ENCODE measurements around the gene FRS2.
"Not testable (repeated sequence)": the region's sequence is repeated elsewhere in the genome, so short reads cannot be mapped to it uniquely, and the experiment has no call there.

The FRS2 gene

DNA sequence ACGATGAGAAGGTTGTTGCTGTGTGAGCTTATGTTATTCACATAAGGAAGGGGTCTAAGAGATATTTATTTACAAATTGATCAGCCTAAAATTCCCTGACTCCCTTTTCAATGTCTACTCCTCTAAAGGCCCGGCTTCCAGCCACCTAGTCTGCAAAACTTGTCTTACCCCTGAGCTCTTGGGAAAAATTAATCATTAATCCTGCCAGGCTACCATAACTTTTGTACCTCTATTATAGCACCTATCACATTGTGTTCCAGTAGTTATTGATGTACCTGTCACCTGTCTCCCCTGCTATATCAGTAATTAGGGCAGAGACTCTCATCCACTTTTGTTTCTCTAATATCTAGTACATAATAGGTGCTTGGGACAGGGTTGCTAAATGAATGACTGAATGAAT, 29.3 kb upstream of the FRS2 start:
- no peak for DNase-seq (ENCODE audit: insufficient read length, low spot score)
- no peak for FAIRE-seq
- TF ChIP-seq, protein P1, sequence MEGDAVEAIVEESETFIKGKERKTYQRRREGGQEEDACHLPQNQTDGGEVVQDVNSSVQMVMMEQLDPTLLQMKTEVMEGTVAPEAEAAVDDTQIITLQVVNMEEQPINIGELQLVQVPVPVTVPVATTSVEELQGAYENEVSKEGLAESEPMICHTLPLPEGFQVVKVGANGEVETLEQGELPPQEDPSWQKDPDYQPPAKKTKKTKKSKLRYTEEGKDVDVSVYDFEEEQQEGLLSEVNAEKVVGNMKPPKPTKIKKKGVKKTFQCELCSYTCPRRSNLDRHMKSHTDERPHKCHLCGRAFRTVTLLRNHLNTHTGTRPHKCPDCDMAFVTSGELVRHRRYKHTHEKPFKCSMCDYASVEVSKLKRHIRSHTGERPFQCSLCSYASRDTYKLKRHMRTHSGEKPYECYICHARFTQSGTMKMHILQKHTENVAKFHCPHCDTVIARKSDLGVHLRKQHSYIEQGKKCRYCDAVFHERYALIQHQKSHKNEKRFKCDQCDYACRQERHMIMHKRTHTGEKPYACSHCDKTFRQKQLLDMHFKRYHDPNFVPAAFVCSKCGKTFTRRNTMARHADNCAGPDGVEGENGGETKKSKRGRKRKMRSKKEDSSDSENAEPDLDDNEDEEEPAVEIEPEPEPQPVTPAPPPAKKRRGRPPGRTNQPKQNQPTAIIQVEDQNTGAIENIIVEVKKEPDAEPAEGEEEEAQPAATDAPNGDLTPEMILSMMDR (IDR thresholded peaks at IDR 0.05; ENCODE audit: insufficient read depth, missing control alignments) = no peak

DNA sequence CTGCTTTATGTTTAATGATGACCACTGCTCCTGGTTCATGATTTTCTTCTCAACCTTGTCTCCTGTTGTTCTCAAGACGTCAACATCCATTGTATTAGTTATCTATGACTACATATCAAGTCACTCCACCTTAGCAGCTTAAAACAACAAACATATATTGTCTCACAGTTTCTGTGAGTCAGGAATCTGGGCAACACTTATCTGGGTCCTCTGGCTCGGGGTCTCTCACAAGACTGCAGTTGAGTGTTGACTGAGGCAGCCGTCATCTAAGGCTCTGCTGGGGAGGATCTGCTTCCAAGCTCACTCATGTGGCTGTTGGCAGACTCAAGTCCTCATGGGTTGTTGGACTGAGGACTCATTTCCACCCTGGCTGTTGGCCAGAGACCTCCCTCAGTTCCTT, 27.3 kb upstream of the FRS2 start:
- FAIRE-seq (no peak), DNase-seq (ENCODE audit: insufficient read length, low spot score) (no peak)
- TF ChIP-seq, protein P1 (IDR thresholded peaks at IDR 0.05; ENCODE audit: insufficient read depth, missing control alignments) = no peak

DNA sequence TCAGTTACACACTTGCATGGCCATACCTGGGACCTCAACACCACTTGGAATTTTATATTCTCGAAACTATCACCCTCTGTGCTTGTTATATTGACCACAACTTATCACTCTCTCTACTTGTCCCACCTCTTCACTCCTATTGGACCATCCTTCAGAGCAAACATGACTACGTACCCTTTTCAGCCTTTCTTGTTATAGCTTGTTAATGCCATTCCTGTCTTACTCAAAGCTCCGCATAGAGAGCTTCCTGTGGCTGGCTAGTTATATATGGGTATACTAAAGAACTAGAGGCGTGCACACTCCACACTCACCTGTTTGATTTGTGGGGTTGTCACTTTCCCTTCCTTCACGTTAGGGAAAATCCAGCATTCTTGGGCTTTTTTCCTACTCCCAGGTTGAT, 26.3 kb upstream of the FRS2 start:
- no peak for DNase-seq (ENCODE audit: insufficient read length, low spot score)
- FAIRE-seq = no peak
- TF ChIP-seq, protein P1 (IDR thresholded peaks at IDR 0.05; ENCODE audit: insufficient read depth, missing control alignments) = no peak

DNA sequence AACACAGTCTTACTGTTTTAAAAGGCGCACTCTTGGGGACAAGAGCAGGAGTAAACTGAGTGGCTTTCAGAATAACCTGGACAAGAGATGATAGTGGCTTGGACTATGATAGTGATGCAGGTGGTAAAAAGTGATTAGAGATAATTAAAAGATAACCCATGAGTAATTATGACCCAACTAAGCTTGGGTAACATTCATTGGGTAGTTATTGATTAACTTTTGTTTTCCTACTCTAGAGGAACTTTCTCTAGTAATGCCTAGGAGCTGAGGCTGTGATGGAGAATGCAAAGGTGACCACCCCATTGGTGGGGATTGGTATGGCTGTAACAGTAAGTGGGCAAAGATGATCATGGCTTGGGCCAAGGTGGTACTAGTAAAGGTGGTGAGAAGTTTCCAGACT, 22.3 kb upstream of the FRS2 start:
- FAIRE-seq = no peak
- no peak for DNase-seq (ENCODE audit: insufficient read length, low spot score)
- TF ChIP-seq, protein P1 (IDR thresholded peaks at IDR 0.05; ENCODE audit: insufficient read depth, missing control alignments) = no peak

DNA sequence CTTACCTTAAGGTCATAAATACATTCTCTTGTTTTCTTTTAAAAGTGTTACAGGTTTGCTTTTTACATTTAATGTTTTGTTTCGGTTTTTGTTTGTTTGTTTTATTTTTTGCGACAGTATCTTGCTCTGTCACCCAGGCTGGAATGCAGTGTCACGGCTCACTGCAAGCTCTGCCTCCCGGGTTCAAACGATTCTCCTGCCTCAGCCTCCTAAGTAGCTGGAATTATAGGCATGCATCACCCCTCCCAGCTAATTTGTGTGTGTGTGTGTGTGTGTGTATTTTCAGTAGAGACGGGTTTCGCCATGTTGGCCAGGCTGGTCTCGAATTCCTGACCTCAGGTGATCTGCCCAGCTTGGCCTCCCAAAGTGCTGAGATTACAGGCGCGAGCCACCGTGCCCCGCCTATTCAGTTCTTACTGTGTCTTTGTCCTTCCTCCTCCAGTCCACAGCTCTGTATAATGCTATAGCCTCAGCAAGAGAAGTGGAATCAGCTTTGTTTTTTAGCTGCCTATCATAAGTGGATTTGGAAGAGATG, 17.5 kb upstream of the FRS2 start:
- not testable (repeated sequence) for FAIRE-seq; DNase-seq (ENCODE audit: insufficient read length, low spot score)

DNA sequence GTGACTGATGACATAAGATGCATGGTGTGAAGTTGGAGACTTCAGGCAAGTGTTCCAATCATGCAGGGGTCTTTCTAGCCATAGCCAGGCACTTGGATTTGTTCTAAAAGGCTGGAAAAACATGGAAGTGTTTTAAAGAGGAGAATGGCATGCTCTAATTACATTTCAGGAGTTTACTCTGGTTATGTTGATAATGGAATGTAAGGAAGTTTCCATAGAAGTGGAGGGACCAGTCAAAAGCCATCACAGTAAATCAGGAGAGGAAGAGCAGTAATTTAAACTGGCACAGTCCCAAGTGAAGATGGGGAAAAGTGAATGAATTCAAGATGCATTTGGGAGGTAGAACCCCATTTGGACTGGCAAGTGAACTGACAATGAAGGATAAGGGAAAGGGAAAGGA, 13.9 kb upstream of the FRS2 start:
- FAIRE-seq = no peak
- TF ChIP-seq, protein P1 (IDR thresholded peaks at IDR 0.05; ENCODE audit: insufficient read depth, missing control alignments) = no peak
- DNase-seq (ENCODE audit: insufficient read length, low spot score) = no peak

DNA sequence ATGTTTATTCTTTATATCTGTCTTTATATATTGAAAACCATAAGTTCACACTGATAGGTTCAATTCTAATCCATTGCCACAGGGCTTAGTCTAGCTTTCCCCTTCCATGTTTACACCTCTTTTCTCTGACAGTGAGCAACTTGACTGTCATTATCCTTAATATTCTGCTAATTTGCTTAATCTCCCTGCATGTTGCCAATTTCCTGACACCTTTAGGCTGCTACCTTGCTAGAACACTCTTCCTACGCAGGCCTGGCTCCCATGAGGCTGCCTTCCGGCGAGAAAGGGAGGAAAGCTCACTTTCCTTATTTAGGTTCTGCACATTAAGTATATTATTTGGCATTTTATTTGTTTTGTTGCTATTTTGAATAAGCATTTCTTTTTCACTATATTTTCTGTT, 12.8 kb upstream of the FRS2 start:
- TF ChIP-seq, protein P1 (IDR thresholded peaks at IDR 0.05; ENCODE audit: insufficient read depth, missing control alignments) = no peak
- FAIRE-seq (no peak), DNase-seq (ENCODE audit: insufficient read length, low spot score) (no peak)

DNA sequence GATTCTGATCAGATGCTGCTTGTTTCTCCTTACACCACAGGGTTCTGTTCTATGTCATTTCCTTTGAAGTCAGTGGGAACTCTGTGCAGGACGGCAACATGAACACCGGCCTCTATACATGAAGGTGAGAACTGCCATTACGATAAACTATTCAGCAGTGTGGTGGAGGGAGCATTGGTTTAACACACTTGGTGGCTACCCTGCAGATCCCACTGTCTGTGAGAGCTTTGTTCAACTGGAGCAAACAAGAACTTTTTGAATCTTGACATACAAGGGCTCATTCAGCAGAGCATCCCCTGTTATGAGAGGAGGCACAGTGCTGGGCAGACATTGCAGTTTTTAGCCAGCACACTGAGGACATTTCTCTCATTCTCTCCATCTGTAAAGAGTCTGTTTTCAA, 10.7 kb upstream of the FRS2 start:
- DNase-seq (ENCODE audit: insufficient read length, low spot score) (no peak), FAIRE-seq (no peak)
- TF ChIP-seq, protein P1 (IDR thresholded peaks at IDR 0.05; ENCODE audit: insufficient read depth, missing control alignments) = no peak

All from D721Med (cell line).